DND-41 (cell line): ENCODE data around the gene NFKB2.

Experiments
- CTCF ChIP-seq: IDR thresholded peaks from 2 replicates; pipeline ENCODE4 v1.5.1; 2012; ENCODE audit warnings: borderline replicate concordance, low read length, moderate library complexity, mild to moderate bottlenecking; ENCODE audit not compliant: poor library complexity, severe bottlenecking; ENCODE audit errors: extremely low read depth
- EZH2 ChIP-seq: IDR thresholded peaks from 3 replicates; pipeline ENCODE4 v1.6.1; 2012; ENCODE audit warnings: borderline replicate concordance, low read depth, mild to moderate bottlenecking, moderate library complexity, low read length, inconsistent platforms; ENCODE audit not compliant: severe bottlenecking

- TF ChIP-seq CTCF (no peak), EZH2 (no peak)
Observed at GRCh38 chr10:102426803-102427287, 31.3 kb downstream of the NFKB2 start.
